Coronary artery (tissue), 2 donors: ENCODE measurements around the gene PKIB.

Experiments used
- DNase-seq: peaks from one replicate; pipeline ENCODE4 v3.0.0-alpha.2; 2017; ENCODE audit warnings: low spot score
- H3K27ac ChIP-seq, 2 donors: fragments of 200-600 bp; sonication (generic); one replicate each; pipeline ENCODE4 v1.5.1; 2016 to 2019
- H3K4me3 ChIP-seq: fragments of 200-600 bp; sonication (generic); 2 replicates; pipeline ENCODE4 v1.5.1; 2016; ENCODE audit warnings: mild to moderate bottlenecking, moderate library complexity
- CTCF ChIP-seq: fragments of 200-600 bp; sonication (generic); IDR thresholded peaks from one replicate; pipeline ENCODE4 v1.5.1; 2019; ENCODE audit warnings: antibody characterized with exemption

PKIB gene

GRCh38 chr6:122620428-122620827 lies 10.2 kb downstream of the PKIB start:
- no peak for DNase-seq
- no peak overlapping the region for H3K4me3 ChIP-seq
- no peak for TF ChIP-seq CTCF
- no peak overlapping the region for H3K27ac ChIP-seq

DNA sequence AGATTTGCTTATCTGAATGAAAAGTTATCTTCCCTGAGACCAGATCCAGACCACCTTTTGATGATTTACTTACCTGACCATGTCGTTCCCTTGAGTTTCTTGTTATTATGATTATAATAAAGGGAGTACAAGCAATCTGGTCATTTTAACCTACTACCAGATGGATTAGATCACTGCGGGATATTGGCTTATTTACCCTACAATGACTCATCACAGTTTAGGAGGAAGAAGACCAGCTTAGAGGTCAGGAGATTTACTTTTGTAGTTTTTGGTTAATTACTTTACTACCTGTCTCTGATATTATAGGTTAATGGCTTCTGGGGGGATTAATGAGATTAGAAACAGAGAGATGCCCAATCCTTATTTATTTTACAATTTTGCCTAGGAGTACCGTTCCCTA lies 10.7 kb downstream of the PKIB start:
- no peak for TF ChIP-seq CTCF
- Histone ChIP-seq H3K27ac (no peak overlapping the region), H3K4me3 (no peak overlapping the region)
- no peak for DNase-seq

DNA sequence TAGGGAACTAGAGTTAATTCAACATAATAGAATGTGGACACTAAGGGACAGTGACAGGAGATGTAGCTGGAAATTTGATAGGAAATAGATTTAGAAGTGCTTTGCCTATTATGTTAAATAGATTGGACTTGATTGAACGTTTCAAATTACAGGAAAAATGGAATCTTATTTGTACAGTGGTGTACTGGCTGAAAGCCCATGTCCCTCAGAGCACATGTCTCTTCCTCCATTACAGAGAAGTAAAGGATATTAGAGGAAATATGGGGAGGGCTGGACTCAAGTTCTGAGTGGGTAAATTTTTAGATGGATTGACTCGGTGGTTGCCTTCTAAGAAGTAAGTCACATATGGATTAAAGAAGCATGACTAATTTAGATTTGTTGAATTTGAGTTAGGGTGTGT lies 11.4 kb downstream of the PKIB start:
- no peak overlapping the region for H3K27ac ChIP-seq
- no peak for DNase-seq
- H3K4me3 ChIP-seq: no peak overlapping the region
- TF ChIP-seq CTCF: no peak

- DNase-seq: no peak
- Histone ChIP-seq H3K27ac (no peak overlapping the region), H3K4me3 (no peak overlapping the region)
- no peak for TF ChIP-seq CTCF
These were observed 12.3 kb downstream of the PKIB start for GRCh38 chr6:122622479-122622878.

GRCh38 chr6:122623279-122623678 lies 13.1 kb downstream of the PKIB start:
- DNase-seq: no peak
- no peak for TF ChIP-seq CTCF
- Histone ChIP-seq H3K4me3 (no peak overlapping the region), H3K27ac (no peak overlapping the region)

DNA sequence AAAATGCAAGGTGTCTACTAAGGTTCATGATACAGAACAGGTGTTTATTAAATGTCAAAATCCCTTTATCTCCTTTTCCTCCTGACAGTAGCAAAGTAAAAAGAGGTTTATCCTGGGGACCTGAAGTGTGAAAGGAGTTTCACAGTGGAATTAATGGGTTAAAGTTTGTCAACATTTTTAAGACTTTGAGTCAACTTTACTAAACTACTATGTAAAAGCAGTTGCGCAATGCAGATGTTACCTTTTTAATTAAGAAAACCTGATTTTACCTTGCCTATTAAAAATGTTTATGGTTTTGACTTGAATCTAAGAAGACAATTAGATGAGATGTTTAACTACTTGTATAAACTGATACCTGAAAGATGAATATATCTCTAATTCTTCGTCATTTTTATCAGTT lies 14.6 kb downstream of the PKIB start:
- no peak overlapping the region for H3K27ac ChIP-seq
- DNase-seq: no peak
- no peak overlapping the region for H3K4me3 ChIP-seq
- TF ChIP-seq CTCF: no peak

DNA sequence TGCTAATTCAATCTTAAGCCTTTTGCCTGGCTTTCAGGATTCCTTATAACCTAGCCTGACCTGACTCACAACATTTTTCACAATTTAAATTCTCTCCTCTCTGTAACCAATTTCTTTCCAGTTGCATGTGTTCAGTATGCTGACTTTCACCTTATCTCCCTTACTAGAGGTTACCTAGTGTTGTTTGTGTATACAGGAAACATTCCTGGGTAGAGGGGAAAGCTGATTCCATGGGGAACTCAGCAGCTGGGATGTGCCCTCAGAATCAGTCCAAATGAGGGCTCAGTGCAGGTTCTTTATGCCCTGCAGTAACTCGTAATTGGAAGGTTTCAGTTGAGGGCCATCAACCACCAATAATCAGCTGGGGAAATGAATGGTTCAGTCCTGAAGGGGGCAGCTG lies 18.5 kb downstream of the PKIB start:
- TF ChIP-seq CTCF: no peak
- no peak for DNase-seq
- H3K27ac ChIP-seq: no peak overlapping the region
- H3K4me3 ChIP-seq: no peak overlapping the region
